Natural killer cell (primary cell): ENCODE results near the gene AKAP7. TPM values are rescaled to one million over a fixed set of nuclear protein-coding genes. Genes with fewer than 3 reads are reported as not detected.
"Not testable (repeated sequence)": the region's sequence is repeated elsewhere in the genome, so short reads cannot be mapped to it uniquely, and the experiment has no call there.

ENCODE experiments used
- ATAC-seq, 3 donors: fragments of 150-1000 bp in 2 of 3; fragments of 200-7000 bp in 1 of 3; cut with Tn5 transposase; 1 replicate in 1 of 3; 2 replicates in 2 of 3; pipeline ENCODE4 v1.10.0; 2021; ENCODE audit warnings: mild to moderate bottlenecking in 2 of 3, moderate library complexity in 2 of 3
- DNase-seq, 2 donors: peaks; one replicate each; pipeline versions ENCODE4 v3.0.0 to v3.0.0-alpha.2; 2013 to 2021; ENCODE audit warnings: mixed read lengths in 1 of 2
- H3K27ac ChIP-seq: one replicate; pipeline ENCODE4 v1.5.1; 2013; ENCODE audit warnings: mild to moderate bottlenecking, low read length
- H3K27me3 ChIP-seq: one replicate; pipeline ENCODE4 v1.6.1; 2013; ENCODE audit warnings: low read length; ENCODE audit not compliant: control insufficient read depth, insufficient read depth
- H3K36me3 ChIP-seq: one replicate; pipeline ENCODE4 v1.6.1; 2013; ENCODE audit warnings: low read length; ENCODE audit not compliant: control insufficient read depth, insufficient read depth
- H3K4me1 ChIP-seq: one replicate; pipeline ENCODE4 v1.6.1; 2013; ENCODE audit warnings: low read length; ENCODE audit not compliant: control insufficient read depth, insufficient read depth
- H3K4me3 ChIP-seq: one replicate; pipeline ENCODE4 v1.5.1; 2013; ENCODE audit warnings: low read length
- H3K9me3 ChIP-seq: one replicate; pipeline ENCODE4 v1.6.1; 2013; ENCODE audit warnings: low read length; ENCODE audit not compliant: control insufficient read depth, insufficient read depth
- H3K27ac Mint-ChIP-seq, 2 donors: one replicate each; pipeline ENCODE4 v1.8.0; 2022; ENCODE audit warnings: mild to moderate bottlenecking in 2 of 2, mixed read lengths in 2 of 2, moderate library complexity in 1 of 2
- H3K27me3 Mint-ChIP-seq, 2 donors: one replicate each; pipeline ENCODE4 v1.8.0; 2022; ENCODE audit warnings: low read depth in 2 of 2, mixed read lengths in 2 of 2
- H3K36me3 Mint-ChIP-seq: one replicate; pipeline ENCODE4 v1.8.0; 2022; ENCODE audit warnings: mixed read lengths
- H3K4me1 Mint-ChIP-seq, 2 donors: one replicate each; pipeline ENCODE4 v1.8.0; 2022; ENCODE audit warnings: mixed read lengths in 2 of 2
- H3K4me3 Mint-ChIP-seq: one replicate; pipeline ENCODE4 v1.8.0; 2022; ENCODE audit warnings: mild to moderate bottlenecking, moderate library complexity, mixed read lengths
- H3K9me3 Mint-ChIP-seq, 2 donors: one replicate each; pipeline ENCODE4 v1.8.0; 2022; ENCODE audit warnings: mixed read lengths in 2 of 2
- CTCF ChIP-seq: fragments of 200-600 bp; IDR thresholded peaks from one replicate; pipeline ENCODE4 v1.8.0; 2022; ENCODE audit warnings: antibody characterized with exemption
- WGBS: methylation state at CpG from one replicate; pipeline ENCODE4 v1.1.7; 2013; ENCODE audit warnings: missing lambda C conversion rate; ENCODE audit not compliant: insufficient coverage; 5-methylcytosine and 5-hydroxymethylcytosine counted together
- intact Hi-C: fragments of 100-400 bp; cut with micrococcal nuclease; formaldehyde crosslinking; loops from one replicate; pipeline ENCODE4 v1.14.2; 2022
- total RNA-seq, 4 donors: library from RNA; stranded (reverse); fragments of 120-200 nt in 1 of 4; gene quantifications; one replicate each; pipeline versions ENCODE4 v1.2.3 to v1.2.4, GENCODE V29; 2013 to 2022

The AKAP7 gene
- total RNA-seq, 3 donors from 2014 or later (not counting 1 experiment from before 2014, with no cell fraction given) = 13.5 to 21.0 (median 14.7) TPM

GRCh38 chr6:131292145-131292938, 157.1 kb downstream of the AKAP7 start:
- 43% methylated on average over 1 of the region's 2 CpGs for WGBS
- Mint-ChIP-seq H3K4me1 (peaks cover 5 to 9% of the 10 kb centered on the region in 2 donors), H3K36me3 (no peaks in the 10 kb centered on the region), H3K27me3 (no peaks in the 10 kb centered on the region), H3K4me3 (no peak overlapping the region), H3K27ac (peak overlapping the region; percentile 29 to 59), H3K9me3 (no peaks in the 10 kb centered on the region)
- H3K36me3 ChIP-seq = no peaks in the 10 kb centered on the region
- no peaks in the 10 kb centered on the region for H3K27me3 ChIP-seq
- no peaks in the 10 kb centered on the region for H3K9me3 ChIP-seq
- no peak for DNase-seq
- TF ChIP-seq CTCF = no peak
- no peak overlapping the region for H3K4me3 ChIP-seq
- intact Hi-C loops = no loop called here
- ATAC-seq = no peak
- H3K4me1 ChIP-seq = no peaks in the 10 kb centered on the region
- H3K27ac ChIP-seq = no peak overlapping the region

- intact Hi-C loops = no loop called here
- WGBS = 73% methylated on average over 3 of the region's 3 CpGs
- H3K27ac Mint-ChIP-seq = peak overlapping the region in 1 of 2 donors; percentile 59
These were observed 158.2 kb downstream of the AKAP7 start for GRCh38 chr6:131293472-131293911.

GRCh38 chr6:131295081-131295480, 159.8 kb downstream of the AKAP7 start:
- H3K27ac ChIP-seq = no peak overlapping the region
- intact Hi-C loops = no loop called here
- ATAC-seq (no peak), DNase-seq (no peak)
- 97% methylated on average over 10 of the region's 10 CpGs for WGBS
- H3K4me3 ChIP-seq = no peak overlapping the region
- no peaks in the 10 kb centered on the region for H3K9me3 Mint-ChIP-seq
- no peaks in the 10 kb centered on the region for H3K4me1 ChIP-seq
- no peaks in the 10 kb centered on the region for H3K9me3 ChIP-seq
- H3K27ac Mint-ChIP-seq = no peak overlapping the region
- no peaks in the 10 kb centered on the region for H3K27me3 ChIP-seq
- H3K4me3 Mint-ChIP-seq = no peak overlapping the region
- H3K4me1 Mint-ChIP-seq = peaks cover 9 to 14% of the 10 kb centered on the region in 2 donors
- H3K36me3 ChIP-seq = no peaks in the 10 kb centered on the region
- no peaks in the 10 kb centered on the region for H3K27me3 Mint-ChIP-seq
- no peak for TF ChIP-seq CTCF
- H3K36me3 Mint-ChIP-seq = no peaks in the 10 kb centered on the region

More at GRCh38 chr6:131293472-131293911, 158.2 kb downstream of the AKAP7 start:
- Histone ChIP-seq H3K4me3 (no peak overlapping the region), H3K9me3 (no peaks in the 10 kb centered on the region), H3K27me3 (no peaks in the 10 kb centered on the region), H3K4me1 (no peaks in the 10 kb centered on the region), H3K36me3 (no peaks in the 10 kb centered on the region), H3K27ac (no peak overlapping the region)
- no peaks in the 10 kb centered on the region for H3K36me3 Mint-ChIP-seq
- TF ChIP-seq CTCF = no peak
- no peak for ATAC-seq
- no peak for DNase-seq
- peaks cover 6 to 9% of the 10 kb centered on the region in 2 donors for H3K4me1 Mint-ChIP-seq
- H3K9me3 Mint-ChIP-seq = no peaks in the 10 kb centered on the region
- no peak overlapping the region for H3K4me3 Mint-ChIP-seq
- no peaks in the 10 kb centered on the region for H3K27me3 Mint-ChIP-seq

- H3K4me1 Mint-ChIP-seq = peaks cover 0 to 13% of the 10 kb centered on the region in 2 donors
- H3K27ac Mint-ChIP-seq, H3K4me3 ChIP-seq, intact Hi-C loops, H3K36me3 ChIP-seq, H3K9me3 Mint-ChIP-seq, H3K4me3 Mint-ChIP-seq, DNase-seq, H3K4me1 ChIP-seq, H3K36me3 Mint-ChIP-seq, ATAC-seq, H3K27me3 Mint-ChIP-seq, H3K9me3 ChIP-seq, H3K27me3 ChIP-seq, H3K27ac ChIP-seq: not testable (repeated sequence)
- WGBS = 94% methylated on average over 7 of the region's 7 CpGs
These were observed 165.6 kb downstream of the AKAP7 start for GRCh38 chr6:131300826-131301225.
